ENCODE measurements around the gene FHIT. TPM values are rescaled to one million over a fixed set of nuclear protein-coding genes. Genes with fewer than 3 reads are reported as not detected.

Gene FHIT
- total and polyA plus RNA-seq, 10 of the 15 experiments (the other 5 are each of a cell fraction or from before 2014, with no cell fraction given): 4.2 to 14.9 (median 9.4) TPM

DNA sequence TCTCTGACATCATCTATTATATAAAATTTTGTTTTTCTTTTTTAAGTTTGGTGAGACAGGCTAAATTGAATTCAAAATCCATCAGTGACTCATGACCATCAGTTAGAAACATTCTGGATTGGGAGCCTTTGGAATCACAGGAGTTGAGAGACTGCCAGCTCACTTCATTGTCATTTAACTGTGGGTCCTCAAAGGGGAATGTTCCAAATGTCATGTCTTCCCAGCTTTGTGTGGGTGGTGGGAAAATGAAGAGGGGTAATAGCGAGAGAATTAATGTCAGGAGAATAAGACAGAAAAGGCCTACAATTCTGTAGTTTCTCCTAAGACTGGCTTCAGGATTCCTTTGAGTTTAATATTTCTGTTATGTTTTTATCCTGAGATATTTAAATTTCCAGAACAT is 1051.9 kb downstream of the FHIT start:
- Histone ChIP-seq H3K4me1 (ENCODE audit: control insufficient read depth, insufficient read depth, low read length) (no peaks in the 10 kb centered on the region), H3K9ac (ENCODE audit: control insufficient read depth, insufficient read depth, low read length) (no peak overlapping the region), H3K79me2 (ENCODE audit: control insufficient read depth, insufficient read depth, low read length) (no peaks in the 10 kb centered on the region), H3K36me3 (ENCODE audit: control insufficient read depth in 2 of 2, insufficient read depth in 2 of 2, low read length in 1 of 2) (no peaks in the 10 kb centered on the region), H4K20me1 (ENCODE audit: control insufficient read depth, insufficient read depth) (no peaks in the 10 kb centered on the region), H3K4me3 (no peak overlapping the region), H2AFZ (ENCODE audit: control insufficient read depth, low read depth, low read length) (no peak overlapping the region), H3K27ac (ENCODE audit: control insufficient read depth, insufficient read depth) (no peak overlapping the region), H3K4me2 (ENCODE audit: control insufficient read depth, insufficient read depth) (no peak overlapping the region), H3K9me3 (replicated peaks; ENCODE audit: control insufficient read depth, insufficient read depth, low read length) (no peaks in the 10 kb centered on the region), H3K27me3 (replicated peaks in 1 of 2; ENCODE audit: control insufficient read depth in 2 of 2, insufficient read depth in 2 of 2, low read length in 1 of 2) (no peaks in the 10 kb centered on the region)
- ChIA-PET POLR2A (no interaction called here), CTCF (interaction anchor here (0.5 to 1.2 kb wide), 2 partner anchors 13 to 1205 kb away, joined by 3 to 4 read pairs; no protein-coding TSS in a partner anchor), RAD21 (ENCODE audit: unreplicated experiment) (no interaction called here), SMC1A (ENCODE audit: uncharacterized antibody, unreplicated experiment) (no interaction called here)
- ATAC-seq (no peak), DNase-seq (ENCODE audit: low read depth, low spot score) (no peak), FAIRE-seq (no peak)
- intact Hi-C loops (cut with micrococcal nuclease; ENCODE audit: unreplicated experiment): no loop called here
- BruUV-seq (replicated peaks): no TSS peak
- WGBS (ENCODE audit: insufficient coverage, insufficient replicate concordance, low lambda C conversion rate, missing lambda C conversion rate): 0% methylated on average over 1 of the region's 1 CpG
- TF ChIP-seq ASH2L (IDR thresholded peaks at IDR 0.05; ENCODE audit: borderline replicate concordance, low read depth) (no peak), PAX5 (IDR thresholded peaks at IDR 0.05; ENCODE audit: borderline replicate concordance, low read depth, low read length) (no peak), RELA (IDR thresholded peaks at IDR 0.05; ENCODE audit: borderline replicate concordance, partially characterized antibody) (no peak), BRCA1 (IDR thresholded peaks at IDR 0.05; ENCODE audit: low read depth, low read length) (no peak), EP300 (IDR thresholded peaks at IDR 0.05; ENCODE audit: borderline replicate concordance in 1 of 2, control insufficient read depth in 1 of 2, low read depth in 2 of 2, low read length in 2 of 2) (no peak), PML (IDR thresholded peaks at IDR 0.05; ENCODE audit: low read length) (no peak), SMC3 (IDR thresholded peaks at IDR 0.05; ENCODE audit: borderline replicate concordance, low read length) (no peak), TAF1 (IDR thresholded peaks at IDR 0.05; ENCODE audit: borderline replicate concordance, low read depth, low read length) (no peak), POLR2AphosphoS2 (IDR thresholded peaks at IDR 0.05; ENCODE audit: low read depth, low read length) (no peak), NFIC (IDR thresholded peaks at IDR 0.05; ENCODE audit: low read depth, low read length) (no peak), CREB1 (IDR thresholded peaks at IDR 0.05; ENCODE audit: low read depth) (no peak), MEF2B (IDR thresholded peaks at IDR 0.05; ENCODE audit: partially characterized antibody, poor library complexity, severe bottlenecking) (no peak), TARDBP (IDR thresholded peaks at IDR 0.05; ENCODE audit: borderline replicate concordance) (no peak)
- TF ChIP-seq, protein P1, sequence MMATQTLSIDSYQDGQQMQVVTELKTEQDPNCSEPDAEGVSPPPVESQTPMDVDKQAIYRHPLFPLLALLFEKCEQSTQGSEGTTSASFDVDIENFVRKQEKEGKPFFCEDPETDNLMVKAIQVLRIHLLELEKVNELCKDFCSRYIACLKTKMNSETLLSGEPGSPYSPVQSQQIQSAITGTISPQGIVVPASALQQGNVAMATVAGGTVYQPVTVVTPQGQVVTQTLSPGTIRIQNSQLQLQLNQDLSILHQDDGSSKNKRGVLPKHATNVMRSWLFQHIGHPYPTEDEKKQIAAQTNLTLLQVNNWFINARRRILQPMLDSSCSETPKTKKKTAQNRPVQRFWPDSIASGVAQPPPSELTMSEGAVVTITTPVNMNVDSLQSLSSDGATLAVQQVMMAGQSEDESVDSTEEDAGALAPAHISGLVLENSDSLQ (IDR thresholded peaks at IDR 0.05): no peak
- TF ChIP-seq, protein P2, sequence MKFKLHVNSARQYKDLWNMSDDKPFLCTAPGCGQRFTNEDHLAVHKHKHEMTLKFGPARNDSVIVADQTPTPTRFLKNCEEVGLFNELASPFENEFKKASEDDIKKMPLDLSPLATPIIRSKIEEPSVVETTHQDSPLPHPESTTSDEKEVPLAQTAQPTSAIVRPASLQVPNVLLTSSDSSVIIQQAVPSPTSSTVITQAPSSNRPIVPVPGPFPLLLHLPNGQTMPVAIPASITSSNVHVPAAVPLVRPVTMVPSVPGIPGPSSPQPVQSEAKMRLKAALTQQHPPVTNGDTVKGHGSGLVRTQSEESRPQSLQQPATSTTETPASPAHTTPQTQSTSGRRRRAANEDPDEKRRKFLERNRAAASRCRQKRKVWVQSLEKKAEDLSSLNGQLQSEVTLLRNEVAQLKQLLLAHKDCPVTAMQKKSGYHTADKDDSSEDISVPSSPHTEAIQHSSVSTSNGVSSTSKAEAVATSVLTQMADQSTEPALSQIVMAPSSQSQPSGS (IDR thresholded peaks at IDR 0.05; ENCODE audit: low read length): no peak
- in situ Hi-C loops (cut with MboI): no loop called here
